IMR-90 (cell line): ENCODE results near the gene KRT38. TPM values are rescaled to one million over a fixed set of nuclear protein-coding genes. Genes with fewer than 3 reads are reported as not detected.

Source experiments
- ATAC-seq: fragments of 200-7000 bp; cut with Tn5 transposase; 2 replicates; pipeline ENCODE4 v1.9.1; 2020; ENCODE audit warnings: low read depth, mild to moderate bottlenecking, moderate library complexity
- BruUV-seq: library from RNA; stranded (reverse); fragments of 400-500 nt; replicated peaks from 2 replicates; lab custom pipeline; 2021; lab: Mats Ljungman, UMichigan
- CTCF ChIA-PET: fragments of 300-600 bp; formaldehyde crosslinking; extraction: SDS; loops from one replicate; lab custom pipeline; 2021; ENCODE audit warnings: antibody characterized with exemption; lab: Yijun Ruan, JAX
- POLR2A ChIA-PET: fragments of 300-600 bp; sonication (Branson Sonifier 250); formaldehyde crosslinking; loops from one replicate; lab custom pipeline; 2022; ENCODE audit warnings: antibody characterized with exemption; ENCODE audit not compliant: unreplicated experiment; lab: Charles Lee
- DNase-seq: peaks from one replicate; pipeline ENCODE4 v3.0.0; 2013
- H2AFZ ChIP-seq: replicated peaks from 2 replicates; pipeline ENCODE3; 2013; ENCODE audit warnings: low read length, mild to moderate bottlenecking; ENCODE audit not compliant: poor library complexity
- H2AK5ac ChIP-seq: 2 replicates; pipeline ENCODE4 v1.6.1; 2013; ENCODE audit warnings: low read depth, low read length, inconsistent platforms
- H2AK9ac ChIP-seq: replicated peaks from 2 replicates; pipeline ENCODE3; 2013; ENCODE audit warnings: mild to moderate bottlenecking, low read depth, low read length, moderate library complexity; ENCODE audit not compliant: poor library complexity
- H2BK120ac ChIP-seq: 2 replicates; pipeline ENCODE4 v1.6.1; 2013; ENCODE audit warnings: low read depth, low read length, inconsistent platforms
- H2BK15ac ChIP-seq: 3 replicates; pipeline ENCODE4 v1.6.1; 2013; ENCODE audit warnings: low read depth, low read length, inconsistent platforms
- H2BK20ac ChIP-seq: 2 replicates; pipeline ENCODE4 v1.6.1; 2013; ENCODE audit warnings: low read depth, mild to moderate bottlenecking, inconsistent platforms, low read length, moderate library complexity
- H2BK5ac ChIP-seq: 2 replicates; pipeline ENCODE4 v1.6.1; 2013; ENCODE audit warnings: mild to moderate bottlenecking, low read depth, low read length, inconsistent platforms; ENCODE audit not compliant: poor library complexity, severe bottlenecking
- H3K14ac ChIP-seq: replicated peaks from 2 replicates; pipeline ENCODE4 v1.6.1; 2013; ENCODE audit warnings: low read depth, low read length, inconsistent platforms
- H3K18ac ChIP-seq: 2 replicates; pipeline ENCODE4 v1.6.1; 2013; ENCODE audit warnings: low read depth, low read length, control low read depth
- H3K23ac ChIP-seq: 2 replicates; pipeline ENCODE4 v1.6.1; 2013; ENCODE audit warnings: low read depth, low read length, inconsistent platforms
- H3K27ac ChIP-seq: 2 replicates; pipeline ENCODE4 v1.5.1; 2013; ENCODE audit warnings: mild to moderate bottlenecking, control low read depth, low read length; ENCODE audit not compliant: insufficient read depth
- H3K27me3 ChIP-seq: 2 replicates; pipeline ENCODE4 v1.6.1; 2013; ENCODE audit warnings: low read length; ENCODE audit not compliant: control insufficient read depth, insufficient read depth
- H3K36me3 ChIP-seq: 2 replicates; pipeline ENCODE4 v1.6.1; 2013; ENCODE audit warnings: low read length, mixed read lengths; ENCODE audit not compliant: control insufficient read depth, insufficient read depth
- H3K4ac ChIP-seq: 2 replicates; pipeline ENCODE4 v1.6.1; 2013; ENCODE audit warnings: low read depth, low read length, inconsistent platforms
- H3K4me1 ChIP-seq: 2 replicates; pipeline ENCODE4 v1.6.1; 2013; ENCODE audit warnings: low read length, mixed read lengths; ENCODE audit not compliant: control insufficient read depth, insufficient read depth
- H3K4me2 ChIP-seq: 2 replicates; pipeline ENCODE4 v1.6.1; 2013; ENCODE audit warnings: low read depth, mild to moderate bottlenecking, control low read depth, low read length, moderate library complexity
- H3K4me3 ChIP-seq: 2 replicates; pipeline ENCODE4 v1.5.1; 2013; ENCODE audit warnings: low read depth, mild to moderate bottlenecking, control low read depth, low read length, moderate library complexity; ENCODE audit not compliant: insufficient read depth
- H3K56ac ChIP-seq: 2 replicates; pipeline ENCODE4 v1.6.1; 2013; ENCODE audit warnings: low read length, inconsistent platforms; ENCODE audit not compliant: insufficient read depth; ENCODE audit errors: extremely low read depth
- H3K79me1 ChIP-seq, 2 experiments: 2 replicates each; pipeline ENCODE4 v1.6.1; 2013; ENCODE audit warnings: low read length in 2 of 2, inconsistent platforms in 1 of 2, low read depth in 1 of 2
- H3K9ac ChIP-seq: 2 replicates; pipeline ENCODE4 v1.6.1; 2013; ENCODE audit warnings: low read depth, low read length, control low read depth
- H3K9me1 ChIP-seq: 2 replicates; pipeline ENCODE4 v1.6.1; 2013; ENCODE audit warnings: low read length, inconsistent platforms; ENCODE audit not compliant: insufficient read depth
- H3K9me3 ChIP-seq: 2 replicates; pipeline ENCODE4 v1.6.1; 2013; ENCODE audit warnings: low read length; ENCODE audit not compliant: control insufficient read depth, insufficient read depth
- H4K20me1 ChIP-seq: 2 replicates; pipeline ENCODE4 v1.6.1; 2013; ENCODE audit warnings: low read length, inconsistent platforms; ENCODE audit not compliant: insufficient read depth
- H4K5ac ChIP-seq: 2 replicates; pipeline ENCODE4 v1.6.1; 2013; ENCODE audit warnings: mild to moderate bottlenecking, low read depth, low read length, control low read depth
- H4K8ac ChIP-seq, 2 experiments: 2 replicates each; pipeline ENCODE4 v1.6.1; 2013; ENCODE audit warnings: low read depth in 2 of 2, low read length in 2 of 2, control low read depth in 1 of 2, inconsistent platforms in 1 of 2
- H4K91ac ChIP-seq: 2 replicates; pipeline ENCODE4 v1.6.1; 2013; ENCODE audit warnings: low read depth, low read length, inconsistent platforms; ENCODE audit not compliant: insufficient read depth
- BHLHE40 ChIP-seq: fragments of 150-350 bp; IDR thresholded peaks from 2 replicates; pipeline ENCODE4 v1.6.1; 2016; ENCODE audit warnings: mild to moderate bottlenecking, low read depth, low read length
- CEBPB ChIP-seq: IDR thresholded peaks from 2 replicates; pipeline ENCODE4 v1.6.1; 2012; ENCODE audit warnings: low read depth, low read length, improper control_type of control experiment
- CHD1 ChIP-seq: IDR thresholded peaks from 2 replicates; pipeline ENCODE4 v1.6.1; 2012; ENCODE audit warnings: low read depth, low read length, improper control_type of control experiment
- FOS ChIP-seq: fragments of 150-350 bp; IDR thresholded peaks from 2 replicates; pipeline ENCODE4 v1.6.1; 2016; ENCODE audit warnings: low read depth, low read length
- MAFK ChIP-seq: IDR thresholded peaks from 2 replicates; pipeline ENCODE4 v1.6.1; 2012; ENCODE audit warnings: low read depth, low read length, improper control_type of control experiment
- MAZ ChIP-seq: IDR thresholded peaks from 2 replicates; pipeline ENCODE4 v1.6.1; 2012; ENCODE audit warnings: low read depth, mild to moderate bottlenecking, low read length, improper control_type of control experiment, moderate library complexity, borderline replicate concordance
- NFE2L2 ChIP-seq: fragments of 150-350 bp; IDR thresholded peaks from 2 replicates; pipeline ENCODE4 v1.6.1; 2016; ENCODE audit warnings: low read depth, mild to moderate bottlenecking, low read length
- POLR2A ChIP-seq: IDR thresholded peaks from 2 replicates; pipeline ENCODE4 v1.6.1; 2012; ENCODE audit warnings: mild to moderate bottlenecking, low read depth, low read length
- RCOR1 ChIP-seq: IDR thresholded peaks from 2 replicates; pipeline ENCODE4 v1.6.1; 2012; ENCODE audit warnings: mild to moderate bottlenecking, low read length, improper control_type of control experiment; ENCODE audit not compliant: insufficient replicate concordance
- SMC3 ChIP-seq: fragments of 150-350 bp; IDR thresholded peaks from 2 replicates; pipeline ENCODE4 v1.6.1; 2016; ENCODE audit warnings: low read depth, mild to moderate bottlenecking, antibody characterized with exemption, low read length, moderate library complexity
- WGBS, 2 experiments: methylation state at CpG; one replicate each; pipeline versions ENCODE4 v1.1.5 to v1.1.7; 2013; ENCODE audit warnings: missing lambda C conversion rate in 2 of 2; ENCODE audit not compliant: insufficient read length in 1 of 2; ENCODE audit errors: extremely low coverage in 2 of 2; 5-methylcytosine and 5-hydroxymethylcytosine counted together
- dilution Hi-C: fragments of 300-500 bp; cut with HindIII; formaldehyde crosslinking; loops from one replicate; pipeline ENCODE4 v1.14.3; 2018; ENCODE audit warnings: low sequenced_read_pairs; ENCODE audit not compliant: unreplicated experiment
- in situ Hi-C: fragments of 300-500 bp; cut with MboI; formaldehyde crosslinking; loops from 3 replicates; pipeline ENCODE4 v1.14.3; 2019; ENCODE audit warnings: low sequenced_read_pairs, inconsistent platforms, mixed read lengths
- intact Hi-C: fragments of 100-400 bp; cut with micrococcal nuclease; formaldehyde crosslinking; loops from 2 replicates; pipeline ENCODE4 v1.10.0; 2022
- polyA plus RNA-seq, 3 experiments: library from polyadenylated mRNA; depleted of rRNA; stranded (reverse); fragments of >200 nt; gene quantifications; 2 replicates each; pipeline ENCODE4 v1.2.3, GENCODE V29; 2012; ENCODE audit warnings: low replicate concordance in 1 of 3
- total RNA-seq: library from RNA; depleted of rRNA; stranded (reverse); fragments of >200 nt; gene quantifications from 2 replicates; pipeline ENCODE4 v1.2.3, GENCODE V29; 2012
- TF ChIP-seq, protein P1 (sequence below): fragments of 150-350 bp; IDR thresholded peaks from 2 replicates; pipeline ENCODE4 v1.6.1; 2017; ENCODE audit warnings: mild to moderate bottlenecking, antibody characterized with exemption, low read length, low read depth
- TF ChIP-seq, protein P2 (sequence below): fragments of 150-350 bp; IDR thresholded peaks from 2 replicates; pipeline ENCODE4 v1.6.1; 2016; ENCODE audit warnings: low read depth, mild to moderate bottlenecking, low read length, moderate library complexity, borderline replicate concordance

KRT38 gene
- total and polyA plus RNA-seq, 2 of the 4 experiments (the other 2 are of a cell fraction): 0.09 TPM; not detected in 1

GRCh38 chr17:41484920-41485904 lies 44.4 kb upstream of the KRT38 start (continued):
- TF ChIP-seq CHD1 (no peak), CEBPB (no peak)

DNA sequence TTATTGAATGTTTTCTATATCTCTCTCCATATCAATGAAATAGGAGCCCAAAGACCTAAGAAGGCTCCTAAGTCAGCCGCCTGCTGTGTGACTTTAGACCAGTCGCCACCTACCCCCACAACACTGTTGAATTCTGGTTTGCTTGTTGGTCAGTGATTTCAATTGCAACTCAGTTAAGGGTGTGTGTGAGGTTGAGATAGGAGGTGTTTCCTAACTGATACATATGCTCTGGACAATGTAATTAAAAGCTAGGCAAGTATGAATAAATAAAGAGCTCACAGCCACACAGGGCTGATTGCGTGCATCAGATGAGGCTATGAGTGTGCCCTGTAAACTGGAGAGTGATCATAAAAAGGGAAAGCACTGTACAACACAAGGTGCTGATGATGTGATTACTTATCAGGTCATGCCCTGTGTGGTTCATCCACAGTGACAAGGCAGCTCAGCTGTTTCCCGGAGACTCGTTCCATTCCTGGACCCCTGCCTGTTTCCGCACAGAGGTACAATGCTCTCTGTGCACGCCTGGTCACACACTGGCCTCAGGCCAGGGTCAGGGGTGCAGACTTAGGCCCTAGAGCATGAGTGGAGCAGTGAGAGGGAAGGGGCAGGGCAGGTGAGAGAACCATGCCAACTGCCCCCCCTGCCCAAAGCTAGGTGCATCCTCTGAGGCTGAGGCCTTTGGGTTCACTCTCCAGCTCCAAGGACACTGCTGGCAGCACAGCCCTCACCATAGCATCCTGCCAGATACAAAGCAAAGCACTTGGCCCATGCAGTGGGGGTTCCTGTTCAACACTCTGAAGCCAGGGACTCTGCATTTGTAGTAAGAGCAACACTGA lies 43.4 kb upstream of the KRT38 start:
- DNase-seq: peak; percentile 37
- no peak for TF ChIP-seq MAZ
- no peak for TF ChIP-seq MAFK
- no peak for TF ChIP-seq POLR2A
- TF ChIP-seq CEBPB: no peak
- no peak for TF ChIP-seq RCOR1
- TF ChIP-seq, protein P1, sequence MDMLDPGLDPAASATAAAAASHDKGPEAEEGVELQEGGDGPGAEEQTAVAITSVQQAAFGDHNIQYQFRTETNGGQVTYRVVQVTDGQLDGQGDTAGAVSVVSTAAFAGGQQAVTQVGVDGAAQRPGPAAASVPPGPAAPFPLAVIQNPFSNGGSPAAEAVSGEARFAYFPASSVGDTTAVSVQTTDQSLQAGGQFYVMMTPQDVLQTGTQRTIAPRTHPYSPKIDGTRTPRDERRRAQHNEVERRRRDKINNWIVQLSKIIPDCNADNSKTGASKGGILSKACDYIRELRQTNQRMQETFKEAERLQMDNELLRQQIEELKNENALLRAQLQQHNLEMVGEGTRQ: no peak
- no peak for TF ChIP-seq SMC3
- no peak for TF ChIP-seq NFE2L2
- no peak for TF ChIP-seq BHLHE40
- TF ChIP-seq FOS: no peak
- no peak for TF ChIP-seq CHD1
- TF ChIP-seq, protein P2, sequence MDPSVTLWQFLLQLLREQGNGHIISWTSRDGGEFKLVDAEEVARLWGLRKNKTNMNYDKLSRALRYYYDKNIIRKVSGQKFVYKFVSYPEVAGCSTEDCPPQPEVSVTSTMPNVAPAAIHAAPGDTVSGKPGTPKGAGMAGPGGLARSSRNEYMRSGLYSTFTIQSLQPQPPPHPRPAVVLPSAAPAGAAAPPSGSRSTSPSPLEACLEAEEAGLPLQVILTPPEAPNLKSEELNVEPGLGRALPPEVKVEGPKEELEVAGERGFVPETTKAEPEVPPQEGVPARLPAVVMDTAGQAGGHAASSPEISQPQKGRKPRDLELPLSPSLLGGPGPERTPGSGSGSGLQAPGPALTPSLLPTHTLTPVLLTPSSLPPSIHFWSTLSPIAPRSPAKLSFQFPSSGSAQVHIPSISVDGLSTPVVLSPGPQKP: no peak

More for the DNA sequence above, 43.4 kb upstream of the KRT38 start:
- no peak overlapping the region for H4K91ac ChIP-seq
- H3K9me1 ChIP-seq: no peaks in the 10 kb centered on the region
- no peaks in the 10 kb centered on the region for H3K9me3 ChIP-seq
- H4K20me1 ChIP-seq: no peaks in the 10 kb centered on the region
- no peak overlapping the region for H2BK20ac ChIP-seq
- H4K5ac ChIP-seq: no peak overlapping the region
- WGBS, 2 experiments: no CpG with 5 or more reads among the region's 7 CpGs
- in situ Hi-C loops: no loop called here
- no peak overlapping the region for H3K23ac ChIP-seq
- H3K14ac ChIP-seq: no peak overlapping the region; the same call in 1 of the 2 replicates
- intact Hi-C loops: no loop called here
- H3K36me3 ChIP-seq: no peaks in the 10 kb centered on the region
- peak overlapping the region; percentile 38 for H2AK9ac ChIP-seq
- H2BK15ac ChIP-seq: no peak overlapping the region
- no peak overlapping the region for H2AK5ac ChIP-seq
- no peaks in the 10 kb centered on the region for H3K79me1 ChIP-seq
- H3K4me2 ChIP-seq: no peak overlapping the region
- no peak overlapping the region for H2BK5ac ChIP-seq
- no TSS peak for BruUV-seq
- peak; percentile 27; the same call in 1 of the 2 replicates for ATAC-seq
- H2BK120ac ChIP-seq: no peak overlapping the region
- no peak overlapping the region for H3K9ac ChIP-seq
- CTCF ChIA-PET: no interaction called here
- H3K18ac ChIP-seq: no peak overlapping the region
- no peak overlapping the region for H3K56ac ChIP-seq
- H4K8ac ChIP-seq: no peak overlapping the region
- no peak overlapping the region for H2AFZ ChIP-seq
- H3K27ac ChIP-seq: no peak overlapping the region
- dilution Hi-C loops: no loop called here
- POLR2A ChIA-PET: no interaction called here
- H3K4me3 ChIP-seq: no peak overlapping the region
- H3K4me1 ChIP-seq: no peaks in the 10 kb centered on the region
- peaks cover 9% of the 10 kb centered on the region; the same call in 1 of the 2 replicates for H3K27me3 ChIP-seq
- H3K4ac ChIP-seq: no peak overlapping the region
